Ishikawa (cell line): ENCODE data around the gene ZNF41.

Experiments used
- CEBPB ChIP-seq: IDR thresholded peaks from 2 replicates; pipeline ENCODE4 v1.6.1; 2012
- EP300 ChIP-seq: IDR thresholded peaks from 2 replicates; pipeline ENCODE4 v1.6.1; 2012; ENCODE audit warnings: borderline replicate concordance
- FOXM1 ChIP-seq: IDR thresholded peaks from 2 replicates; pipeline ENCODE4 v1.6.1; 2012; ENCODE audit warnings: low read depth, borderline replicate concordance
- MAX ChIP-seq: IDR thresholded peaks from 2 replicates; pipeline ENCODE4 v1.6.1; 2012
- NFIC ChIP-seq: IDR thresholded peaks from 2 replicates; pipeline ENCODE4 v1.6.1; 2012
- RAD21 ChIP-seq: IDR thresholded peaks from 2 replicates; pipeline ENCODE4 v1.6.1; 2012; ENCODE audit warnings: low read depth
- TAF1 ChIP-seq: IDR thresholded peaks from 2 replicates; pipeline ENCODE4 v1.6.1; 2012; ENCODE audit warnings: low read depth, mild to moderate bottlenecking
- TEAD4 ChIP-seq: IDR thresholded peaks from 2 replicates; pipeline ENCODE4 v1.6.1; 2012
- YY1 ChIP-seq: IDR thresholded peaks from 2 replicates; pipeline ENCODE4 v1.6.1; 2012; ENCODE audit warnings: low read depth
- TF ChIP-seq, protein P1 (sequence below): IDR thresholded peaks from 2 replicates; pipeline ENCODE4 v1.6.1; 2012; ENCODE audit warnings: low read depth, mild to moderate bottlenecking

DNA sequence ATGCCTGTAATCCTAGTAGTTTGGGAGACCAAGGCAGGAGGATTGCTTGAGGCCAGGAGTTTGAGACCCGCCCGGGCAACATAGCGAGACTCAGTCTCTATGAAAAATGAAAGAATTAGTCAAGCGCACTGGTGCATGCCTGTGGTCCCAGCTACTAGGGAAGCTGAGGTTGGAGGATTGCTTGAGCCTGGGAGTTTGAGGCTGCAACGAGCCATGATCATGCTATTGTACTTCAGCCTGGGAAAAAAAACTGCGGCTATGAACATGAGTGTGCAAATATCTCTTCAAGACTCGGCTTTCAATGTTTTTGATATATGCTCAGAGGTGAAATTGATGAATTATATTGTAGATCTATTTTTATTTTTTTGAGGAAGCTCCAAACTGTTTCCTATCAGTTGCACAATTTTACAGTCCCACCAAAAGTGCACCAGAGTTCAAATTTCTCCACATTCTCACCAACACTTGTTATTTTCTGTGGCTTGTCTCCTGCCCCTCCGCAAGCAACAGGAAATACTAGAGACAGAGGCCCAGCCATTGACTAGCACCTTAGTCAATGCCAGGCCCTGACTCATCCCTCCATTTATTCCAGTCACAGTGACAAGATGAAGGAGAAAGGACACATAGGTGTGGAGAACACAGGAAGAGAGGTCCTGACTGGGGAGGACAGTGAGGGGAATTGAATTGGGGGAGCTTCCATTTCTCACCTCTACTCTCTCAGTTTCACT lies 33.1 kb upstream of the ZNF41 start:
- no peak for TF ChIP-seq CEBPB
- no peak for TF ChIP-seq MAX
- TF ChIP-seq EP300, result no peak
- TF ChIP-seq RAD21, result no peak
- no peak for TF ChIP-seq NFIC
- TF ChIP-seq TAF1, result no peak
- no peak for TF ChIP-seq TEAD4
- no peak for TF ChIP-seq YY1
- TF ChIP-seq FOXM1, result no peak
- TF ChIP-seq, protein P1, sequence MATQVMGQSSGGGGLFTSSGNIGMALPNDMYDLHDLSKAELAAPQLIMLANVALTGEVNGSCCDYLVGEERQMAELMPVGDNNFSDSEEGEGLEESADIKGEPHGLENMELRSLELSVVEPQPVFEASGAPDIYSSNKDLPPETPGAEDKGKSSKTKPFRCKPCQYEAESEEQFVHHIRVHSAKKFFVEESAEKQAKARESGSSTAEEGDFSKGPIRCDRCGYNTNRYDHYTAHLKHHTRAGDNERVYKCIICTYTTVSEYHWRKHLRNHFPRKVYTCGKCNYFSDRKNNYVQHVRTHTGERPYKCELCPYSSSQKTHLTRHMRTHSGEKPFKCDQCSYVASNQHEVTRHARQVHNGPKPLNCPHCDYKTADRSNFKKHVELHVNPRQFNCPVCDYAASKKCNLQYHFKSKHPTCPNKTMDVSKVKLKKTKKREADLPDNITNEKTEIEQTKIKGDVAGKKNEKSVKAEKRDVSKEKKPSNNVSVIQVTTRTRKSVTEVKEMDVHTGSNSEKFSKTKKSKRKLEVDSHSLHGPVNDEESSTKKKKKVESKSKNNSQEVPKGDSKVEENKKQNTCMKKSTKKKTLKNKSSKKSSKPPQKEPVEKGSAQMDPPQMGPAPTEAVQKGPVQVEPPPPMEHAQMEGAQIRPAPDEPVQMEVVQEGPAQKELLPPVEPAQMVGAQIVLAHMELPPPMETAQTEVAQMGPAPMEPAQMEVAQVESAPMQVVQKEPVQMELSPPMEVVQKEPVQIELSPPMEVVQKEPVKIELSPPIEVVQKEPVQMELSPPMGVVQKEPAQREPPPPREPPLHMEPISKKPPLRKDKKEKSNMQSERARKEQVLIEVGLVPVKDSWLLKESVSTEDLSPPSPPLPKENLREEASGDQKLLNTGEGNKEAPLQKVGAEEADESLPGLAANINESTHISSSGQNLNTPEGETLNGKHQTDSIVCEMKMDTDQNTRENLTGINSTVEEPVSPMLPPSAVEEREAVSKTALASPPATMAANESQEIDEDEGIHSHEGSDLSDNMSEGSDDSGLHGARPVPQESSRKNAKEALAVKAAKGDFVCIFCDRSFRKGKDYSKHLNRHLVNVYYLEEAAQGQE, result no peak
